ENCODE measurements around the gene RTN4R.
"Not testable (repeated sequence)": the region's sequence is repeated elsewhere in the genome, so short reads cannot be mapped to it uniquely, and the experiment has no call there.

- TF ChIP-seq, protein P1, sequence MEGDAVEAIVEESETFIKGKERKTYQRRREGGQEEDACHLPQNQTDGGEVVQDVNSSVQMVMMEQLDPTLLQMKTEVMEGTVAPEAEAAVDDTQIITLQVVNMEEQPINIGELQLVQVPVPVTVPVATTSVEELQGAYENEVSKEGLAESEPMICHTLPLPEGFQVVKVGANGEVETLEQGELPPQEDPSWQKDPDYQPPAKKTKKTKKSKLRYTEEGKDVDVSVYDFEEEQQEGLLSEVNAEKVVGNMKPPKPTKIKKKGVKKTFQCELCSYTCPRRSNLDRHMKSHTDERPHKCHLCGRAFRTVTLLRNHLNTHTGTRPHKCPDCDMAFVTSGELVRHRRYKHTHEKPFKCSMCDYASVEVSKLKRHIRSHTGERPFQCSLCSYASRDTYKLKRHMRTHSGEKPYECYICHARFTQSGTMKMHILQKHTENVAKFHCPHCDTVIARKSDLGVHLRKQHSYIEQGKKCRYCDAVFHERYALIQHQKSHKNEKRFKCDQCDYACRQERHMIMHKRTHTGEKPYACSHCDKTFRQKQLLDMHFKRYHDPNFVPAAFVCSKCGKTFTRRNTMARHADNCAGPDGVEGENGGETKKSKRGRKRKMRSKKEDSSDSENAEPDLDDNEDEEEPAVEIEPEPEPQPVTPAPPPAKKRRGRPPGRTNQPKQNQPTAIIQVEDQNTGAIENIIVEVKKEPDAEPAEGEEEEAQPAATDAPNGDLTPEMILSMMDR (IDR thresholded peaks at IDR 0.05): not testable (repeated sequence)
- TF ChIP-seq POLR2A (IDR thresholded peaks at IDR 0.05): not testable (repeated sequence)
These were observed 46.1 kb upstream of the RTN4R start for GRCh38 chr22:20314206-20314605.

All from uterus (tissue), 2 donors.